ENCODE data around the gene IL24.

IL24 gene

DNA sequence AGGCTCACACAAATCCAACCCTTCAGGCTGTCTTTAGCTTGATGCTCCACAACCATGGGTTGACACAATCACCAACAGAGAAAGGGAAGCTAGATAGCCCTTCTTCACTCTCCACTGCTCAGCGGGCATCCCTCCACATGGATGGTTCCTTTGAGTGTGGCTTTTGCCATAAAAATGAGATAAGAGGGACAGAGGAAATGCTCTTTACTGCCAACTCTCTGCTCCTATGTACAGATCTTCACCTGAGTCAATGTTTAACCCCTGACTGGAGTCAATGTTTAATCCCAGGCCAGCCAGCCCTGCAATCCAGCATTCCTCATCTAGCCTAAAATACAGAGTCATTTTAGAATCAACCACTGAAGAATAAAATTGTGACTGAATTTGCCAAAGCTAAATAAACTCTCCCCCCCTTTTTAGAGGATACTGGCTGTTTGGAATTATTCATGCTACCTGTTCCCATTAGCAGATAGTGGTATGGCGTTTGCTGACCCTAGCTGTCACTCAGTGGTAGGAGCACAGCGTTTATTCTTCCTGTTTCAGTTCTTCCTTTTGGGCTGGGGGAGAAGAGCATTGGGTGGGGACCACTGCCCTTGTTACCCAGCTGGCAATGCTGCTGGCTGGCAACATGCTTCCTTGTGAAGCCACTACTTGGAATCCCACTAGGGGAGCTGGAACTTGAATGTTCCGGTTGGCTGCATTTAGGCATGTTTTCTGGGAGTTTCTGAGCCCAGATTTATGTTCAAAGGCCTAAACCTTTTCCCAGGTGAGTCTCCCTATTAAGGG is 54.3 kb downstream of the IL24 start:
- no peak for DNase-seq

DNA sequence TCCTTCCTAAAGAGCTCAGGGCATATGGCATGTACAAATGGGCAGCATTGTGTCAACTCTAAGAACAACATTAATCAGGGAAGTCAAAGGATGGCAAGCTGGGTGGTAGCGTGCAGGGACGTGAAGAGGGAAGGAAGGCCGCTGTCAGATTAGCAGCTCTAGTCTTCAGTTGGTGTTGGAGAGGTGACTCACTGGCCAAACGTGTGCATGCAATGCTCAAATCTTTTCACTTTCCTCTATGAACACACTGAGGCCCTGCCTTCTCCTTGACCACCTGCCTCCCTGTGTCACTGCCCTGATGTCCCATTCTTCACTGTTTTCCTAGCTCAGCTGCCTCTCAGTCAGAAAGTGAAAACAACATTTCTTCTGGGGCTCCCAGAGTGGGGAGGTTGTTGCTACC is 54.9 kb downstream of the IL24 start:
- no peak for DNase-seq

- DNase-seq: no peak
Measured at GRCh38 chr1:206953126-206953525, 55.9 kb downstream of the IL24 start.

- no peak for DNase-seq
Measured at GRCh38 chr1:206953626-206954025, 56.4 kb downstream of the IL24 start.

Data from amygdala (tissue), 56 donors.